ENCODE measurements around the gene TUG1.

Gene TUG1

DNA sequence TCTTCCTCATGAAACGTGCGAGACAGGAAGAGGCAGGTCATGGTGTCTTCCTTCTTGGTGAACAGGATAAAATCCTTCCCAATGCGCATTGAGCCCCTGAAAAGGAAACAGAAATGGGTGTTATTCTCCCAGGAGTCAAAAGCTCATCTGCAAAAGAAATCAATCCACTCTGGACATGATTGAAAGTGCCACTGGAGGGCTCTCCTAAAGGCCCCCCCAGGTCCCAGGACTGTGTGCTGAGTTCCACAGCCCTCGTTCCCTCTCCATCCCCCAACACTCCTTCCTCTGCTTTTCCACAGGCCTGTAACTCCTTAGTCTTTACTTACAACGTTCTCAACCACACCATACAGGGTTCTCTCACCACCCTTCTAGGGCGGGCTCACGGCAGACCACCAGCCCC, 22.7 kb upstream of the TUG1 start:
- H3K4me3 ChIP-seq (ENCODE audit: low read depth, low read length) = no peak overlapping the region
- no peak for DNase-seq (ENCODE audit: low read depth)
- no peak for TF ChIP-seq CTCF (IDR thresholded peaks at IDR 0.05; ENCODE audit: insufficient read depth, low read depth, low read length, missing control alignments)

DNA sequence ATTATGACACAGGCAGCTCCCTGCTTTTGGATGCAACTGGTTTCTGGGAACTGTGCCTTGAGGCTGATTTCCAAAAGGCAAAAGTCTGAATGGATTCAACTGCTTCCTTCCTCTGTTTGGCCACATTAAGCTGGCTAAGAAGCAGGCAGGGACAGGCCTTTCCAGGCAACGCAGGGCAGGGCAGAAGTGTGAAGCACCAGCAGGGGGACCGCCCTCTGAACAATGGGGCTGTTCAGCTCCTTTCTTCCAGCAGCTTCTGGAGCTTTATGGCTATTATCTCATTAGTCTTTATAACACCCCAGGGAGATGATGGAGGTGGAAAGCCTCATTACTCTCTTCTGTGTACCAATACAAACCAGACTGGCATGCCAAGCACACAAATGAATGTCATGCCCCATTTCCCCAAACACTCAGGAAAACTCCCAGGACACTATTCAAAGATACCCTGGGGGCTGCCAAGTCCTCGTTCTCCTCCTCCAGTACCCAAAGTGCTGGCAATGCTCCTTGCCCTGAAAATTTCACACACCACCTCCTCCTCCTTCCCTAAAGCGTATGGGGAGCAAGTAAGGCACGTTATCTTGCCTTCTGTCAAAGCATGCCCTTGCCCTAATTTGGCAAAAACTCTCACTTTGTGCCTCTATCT, 21.8 kb upstream of the TUG1 start:
- no peak for DNase-seq (ENCODE audit: low read depth)
- no peak for TF ChIP-seq CTCF (IDR thresholded peaks at IDR 0.05; ENCODE audit: insufficient read depth, low read depth, low read length, missing control alignments)
- H3K4me3 ChIP-seq (ENCODE audit: low read depth, low read length) = no peak overlapping the region

DNA sequence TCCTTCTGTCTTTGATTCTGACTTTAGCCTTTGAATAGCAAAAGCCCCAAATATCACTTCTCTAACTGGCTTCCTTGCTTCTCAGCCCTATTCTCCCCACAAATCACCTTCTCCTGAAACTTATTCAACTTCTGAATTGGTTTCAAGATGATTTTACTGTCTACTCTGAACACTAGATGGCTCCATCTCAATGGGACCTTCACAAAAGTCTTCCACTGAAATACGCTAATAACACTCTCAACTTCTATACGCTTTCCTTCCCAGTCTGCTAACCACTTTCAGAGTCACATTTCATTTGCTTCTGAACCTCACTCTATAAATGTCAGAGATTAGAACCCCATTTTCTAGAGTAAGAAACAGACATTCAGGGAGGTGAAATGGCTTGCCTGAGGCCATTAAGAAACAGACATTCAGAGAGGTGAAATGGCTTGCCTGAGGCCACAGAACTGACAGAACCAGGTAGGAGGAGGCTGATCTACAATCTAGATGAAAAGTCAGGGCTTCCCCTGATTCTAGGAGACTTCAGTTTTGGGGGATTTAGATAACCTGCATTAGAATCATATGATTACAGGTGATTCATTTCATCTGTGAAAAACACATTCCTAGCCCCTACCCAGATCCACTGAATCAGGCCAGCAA, 21.1 kb upstream of the TUG1 start:
- peak; percentile 42 for TF ChIP-seq CTCF (IDR thresholded peaks at IDR 0.05; ENCODE audit: insufficient read depth, low read depth, low read length, missing control alignments)
- no peak overlapping the region for H3K4me3 ChIP-seq (ENCODE audit: low read depth, low read length)
- peak; percentile 36 for DNase-seq (ENCODE audit: low read depth)

GRCh38 chr22:30948930-30949342, 20.1 kb upstream of the TUG1 start:
- TF ChIP-seq CTCF (IDR thresholded peaks at IDR 0.05; ENCODE audit: insufficient read depth, low read depth, low read length, missing control alignments) = no peak
- no peak overlapping the region for H3K4me3 ChIP-seq (ENCODE audit: low read depth, low read length)
- DNase-seq (ENCODE audit: low read depth) = no peak

DNA sequence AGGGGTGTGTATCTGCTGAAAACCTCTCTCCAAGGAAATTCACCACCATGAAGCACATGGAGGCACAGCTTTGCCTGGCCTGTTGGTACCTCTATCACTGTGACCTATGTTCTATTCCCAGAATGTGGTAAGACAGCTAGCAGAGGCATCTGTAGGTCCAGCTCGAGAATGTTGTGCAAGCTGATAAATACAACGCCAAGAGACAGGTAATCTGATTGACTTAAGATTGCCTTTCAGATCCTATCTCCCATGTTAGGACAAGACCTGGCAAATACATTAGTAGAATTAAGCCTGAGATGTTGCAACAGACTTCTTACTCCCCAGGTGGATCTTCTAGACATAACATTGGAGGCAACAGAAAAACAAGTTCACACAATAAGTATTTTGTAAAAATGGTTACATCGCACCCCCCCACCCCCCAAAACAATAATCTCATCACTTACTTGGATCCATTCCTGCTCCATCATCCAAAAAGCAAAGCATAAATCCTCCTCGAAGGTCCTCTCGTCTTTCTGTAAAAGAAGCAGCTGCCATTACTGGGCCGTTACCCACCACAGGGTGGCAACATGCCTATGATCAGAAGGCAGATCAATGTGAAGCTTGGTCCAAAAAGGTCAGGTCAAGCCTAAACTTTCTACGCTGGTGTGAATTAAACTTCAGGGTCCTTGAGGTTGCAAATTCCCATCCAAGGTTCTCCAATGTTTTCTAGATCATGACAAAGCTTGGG, 19.0 kb upstream of the TUG1 start:
- no peak for DNase-seq (ENCODE audit: low read depth)
- no peak for TF ChIP-seq CTCF (IDR thresholded peaks at IDR 0.05; ENCODE audit: insufficient read depth, low read depth, low read length, missing control alignments)
- no peak overlapping the region for H3K4me3 ChIP-seq (ENCODE audit: low read depth, low read length)

GRCh38 chr22:30953206-30953605, 15.9 kb upstream of the TUG1 start:
- DNase-seq (ENCODE audit: low read depth) = no peak
- TF ChIP-seq CTCF (IDR thresholded peaks at IDR 0.05; ENCODE audit: insufficient read depth, low read depth, low read length, missing control alignments) = no peak
- no peak overlapping the region for H3K4me3 ChIP-seq (ENCODE audit: low read depth, low read length)
